ENCODE data around the gene PDHB.
"Not testable (repeated sequence)": the region's sequence is repeated elsewhere in the genome, so short reads cannot be mapped to it uniquely, and the experiment has no call there.

Gene PDHB

DNA sequence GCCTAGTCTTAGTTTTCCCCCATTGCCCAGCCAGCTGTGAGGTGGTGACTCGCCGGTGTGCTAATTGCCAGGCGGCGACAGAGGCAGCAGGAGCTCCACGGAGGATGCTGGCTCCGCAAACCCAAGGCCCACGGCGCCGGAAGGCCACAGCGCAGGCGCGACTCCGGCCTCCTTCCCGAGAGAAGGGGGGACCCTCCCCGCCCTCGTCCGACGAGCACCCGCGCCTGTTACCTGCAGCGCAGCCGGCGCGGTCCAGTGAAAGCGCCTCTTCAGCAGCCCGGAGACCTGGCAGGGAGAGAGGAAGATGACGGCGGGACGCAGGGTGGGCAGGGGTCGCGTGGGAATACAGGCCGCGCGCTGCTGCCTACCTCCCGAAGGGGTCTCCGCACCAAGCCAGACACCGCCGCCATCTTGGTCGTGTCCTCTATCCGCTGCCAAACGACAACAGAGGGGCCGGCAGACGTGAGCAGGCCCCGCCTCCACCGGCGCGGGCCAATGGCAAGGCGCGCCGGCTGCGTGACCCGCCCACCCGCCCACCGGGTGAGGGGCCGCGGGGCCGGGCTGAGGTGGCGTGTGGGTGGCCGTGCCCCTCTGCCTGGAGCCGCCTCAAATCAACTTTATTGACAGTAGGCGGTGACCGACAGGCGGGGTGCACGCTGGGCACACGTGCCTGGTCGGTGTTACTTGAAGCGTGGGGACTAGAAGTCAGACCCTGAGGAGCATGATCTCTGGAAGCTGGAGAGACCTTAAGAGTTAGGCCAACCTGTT lies at the start of gene PDHB:
TSS of gene PDHB (minus strand) at position 433 of the 768 bp plus-strand sequence. CDS start at position 410, 23 bp downstream.
- peak; percentile 84 for DNase-seq (ENCODE audit: low read depth)

GRCh38 chr3:58482917-58483636 lies 49.4 kb upstream of the PDHB start:
- DNase-seq (ENCODE audit: low read depth) = no peak

DNA sequence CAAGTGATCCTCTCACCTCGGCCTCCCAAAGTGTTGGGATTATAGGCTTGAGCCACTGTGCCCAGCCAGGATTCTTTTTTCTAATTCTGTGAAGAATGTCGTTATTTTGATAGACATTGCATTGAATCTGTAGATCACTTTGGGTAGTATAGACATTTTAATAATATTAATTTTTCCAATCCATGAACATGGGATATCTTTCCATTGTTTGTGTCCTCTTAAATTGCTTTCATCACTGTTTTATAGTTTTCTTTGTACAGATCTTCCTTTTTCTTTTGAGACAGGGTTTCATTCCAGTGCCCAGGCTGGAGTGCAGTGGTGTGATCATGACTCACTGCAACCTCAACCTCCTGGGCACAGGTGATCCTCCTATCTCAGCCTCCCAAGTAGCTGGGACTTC lies 46.7 kb upstream of the PDHB start:
- DNase-seq (ENCODE audit: low read depth) = no peak

- no peak for DNase-seq (ENCODE audit: low read depth)
Observed at GRCh38 chr3:58478781-58479180, 45.1 kb upstream of the PDHB start.

- DNase-seq (ENCODE audit: low read depth) = no peak
Observed at GRCh38 chr3:58474967-58475578, 41.4 kb upstream of the PDHB start.

- no peak for DNase-seq (ENCODE audit: low read depth)
Observed at GRCh38 chr3:58474348-58474911, 40.8 kb upstream of the PDHB start.

- no peak for DNase-seq (ENCODE audit: low read depth)
Observed at GRCh38 chr3:58473275-58473674, 39.6 kb upstream of the PDHB start.

DNA sequence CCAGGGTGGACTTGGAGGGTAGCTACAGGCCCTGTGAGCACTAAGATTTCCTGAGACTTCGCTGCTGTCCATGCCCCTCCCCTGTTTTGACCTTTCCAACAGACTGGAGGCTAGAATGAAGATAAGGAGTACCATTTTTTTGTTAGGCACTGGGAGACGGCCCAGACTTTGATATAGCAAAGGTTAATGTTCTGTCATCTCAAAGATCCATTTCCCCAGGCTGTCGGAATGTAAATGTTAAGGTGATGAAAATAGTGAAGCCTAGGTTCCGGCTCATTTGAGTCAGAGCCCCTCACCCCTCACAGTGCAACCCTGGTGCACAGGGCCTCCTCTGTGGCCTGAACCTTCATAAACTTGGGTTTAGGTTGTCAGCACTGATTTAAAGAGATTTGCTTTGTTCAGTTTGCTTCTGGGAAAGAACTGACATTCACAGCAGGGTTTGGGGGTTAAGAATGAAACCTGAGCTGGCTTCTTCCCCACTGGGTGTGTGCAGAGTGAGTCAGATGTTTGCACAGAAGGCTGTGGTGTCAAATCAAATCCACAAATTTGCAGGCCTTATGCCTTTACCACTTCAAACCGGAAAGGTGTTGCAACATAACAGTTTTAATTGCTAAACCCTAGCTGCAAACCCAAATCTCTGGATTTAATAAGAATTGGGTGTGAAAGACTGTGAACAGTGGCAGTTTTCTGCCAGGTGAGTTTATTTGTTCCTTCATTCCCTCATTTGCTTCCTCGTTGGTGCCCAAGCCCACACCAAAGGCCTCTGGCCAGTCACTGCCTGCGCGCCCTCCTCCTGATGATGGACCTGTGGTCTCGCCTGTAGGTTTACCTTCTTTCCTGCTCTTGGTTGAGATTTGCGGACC lies 37.6 kb upstream of the PDHB start:
- DNase-seq (ENCODE audit: low read depth) = peak; percentile 6

GRCh38 chr3:58470363-58471024 lies 36.9 kb upstream of the PDHB start:
- no peak for DNase-seq (ENCODE audit: low read depth)

- no peak for DNase-seq (ENCODE audit: low read depth)
Observed at GRCh38 chr3:58469096-58469495, 35.5 kb upstream of the PDHB start.

- DNase-seq (ENCODE audit: low read depth) = no peak
Observed at GRCh38 chr3:58466899-58467563, 33.4 kb upstream of the PDHB start.

DNA sequence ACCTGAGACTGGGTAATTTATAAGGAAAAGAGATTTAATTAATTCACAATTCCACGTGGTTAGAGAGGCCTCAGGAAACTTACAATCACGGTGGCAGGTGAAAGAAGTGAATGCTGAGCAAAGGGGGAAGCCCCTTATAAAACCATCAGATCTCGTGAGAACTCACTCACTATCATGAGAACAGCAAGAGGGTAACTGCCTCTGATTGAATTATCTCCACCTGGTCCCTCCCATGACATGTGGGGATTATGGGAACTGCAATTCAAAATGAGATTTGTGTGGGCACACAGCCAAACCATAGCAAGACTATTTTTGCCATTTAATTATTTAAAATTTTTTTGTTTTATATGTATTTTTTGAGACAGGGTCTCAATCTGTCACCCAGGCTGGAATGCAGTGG lies 31.2 kb upstream of the PDHB start:
- DNase-seq (ENCODE audit: low read depth) = no peak

- DNase-seq (ENCODE audit: low read depth) = no peak
Observed at GRCh38 chr3:58463942-58464271, 30.3 kb upstream of the PDHB start.

DNA sequence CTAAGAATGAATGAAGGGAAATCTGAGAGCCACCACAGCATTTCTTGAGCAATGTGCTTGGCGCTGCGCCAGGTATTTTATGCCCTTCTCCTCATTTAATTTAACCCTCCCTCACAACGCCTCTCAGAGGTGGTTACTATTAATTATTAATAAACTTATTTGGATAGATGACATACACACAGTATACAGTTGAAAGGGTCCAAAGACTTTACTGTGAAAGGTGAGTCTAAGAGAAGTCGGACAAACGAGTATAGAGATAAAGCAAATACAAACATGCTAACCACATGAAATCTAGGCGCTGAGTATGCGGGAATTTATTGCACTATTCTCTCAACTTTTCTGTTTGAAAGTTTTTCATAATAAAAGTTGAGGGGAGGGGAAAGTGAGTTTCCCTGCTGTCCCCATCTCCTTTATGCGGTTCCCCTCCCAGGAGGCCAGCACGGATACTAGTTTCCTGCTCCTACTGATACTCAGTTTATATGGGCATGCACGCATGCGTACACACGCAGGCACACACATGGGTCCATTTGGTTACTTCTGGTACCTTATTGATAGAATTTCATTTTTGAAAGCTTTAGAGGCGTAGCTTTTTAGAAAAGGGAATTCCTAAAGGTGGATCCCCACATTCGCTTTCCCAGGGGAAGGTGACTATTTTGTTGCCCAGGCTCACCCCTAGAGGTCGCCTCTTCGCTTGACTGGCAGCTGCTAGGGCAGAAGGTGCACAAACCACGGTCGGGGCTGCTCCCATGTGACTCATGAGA lies 29.7 kb upstream of the PDHB start:
- peak; percentile 60 for DNase-seq (ENCODE audit: low read depth)

GRCh38 chr3:58462829-58463180 lies 29.2 kb upstream of the PDHB start:
- no peak for DNase-seq (ENCODE audit: low read depth)

DNA sequence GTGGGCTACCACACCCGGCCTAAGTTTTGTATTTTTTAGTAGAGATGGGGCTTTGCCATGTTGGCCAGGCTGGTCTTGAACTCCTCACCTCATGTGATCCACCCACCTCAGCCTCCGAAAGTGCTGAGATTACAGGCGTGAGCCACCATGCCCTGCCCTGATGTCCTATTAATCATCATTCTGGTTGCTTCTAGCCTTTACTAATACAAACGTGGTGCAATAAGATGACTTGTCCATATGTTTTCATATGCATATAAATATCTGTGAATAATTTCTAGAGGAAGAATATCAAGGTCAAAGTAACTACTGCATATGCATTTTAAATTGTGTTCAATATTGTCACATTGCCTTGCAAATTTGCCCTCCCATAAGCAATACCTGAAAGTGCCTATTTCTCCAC lies 25.5 kb upstream of the PDHB start:
- no peak for DNase-seq (ENCODE audit: low read depth)

DNA sequence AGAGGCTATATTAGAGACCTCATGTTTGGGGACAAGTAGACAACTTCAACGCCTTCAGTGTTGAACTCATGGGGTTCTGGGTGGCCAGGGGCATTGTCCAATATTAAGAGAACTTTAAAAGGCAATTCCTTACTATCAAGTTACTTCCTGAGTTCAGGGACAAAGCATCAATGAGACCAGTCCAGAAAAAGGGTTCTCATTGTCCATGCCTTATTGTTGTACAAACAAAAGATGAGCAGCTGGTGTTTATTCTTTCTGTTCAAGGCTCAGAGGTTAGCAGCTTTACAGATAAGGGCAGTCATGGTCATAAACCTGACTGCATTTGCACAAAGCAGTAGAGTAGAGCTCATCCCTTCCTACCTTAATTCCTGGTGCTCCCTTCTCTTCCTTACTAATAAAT lies 18.5 kb upstream of the PDHB start:
- DNase-seq (ENCODE audit: low read depth) = no peak

DNA sequence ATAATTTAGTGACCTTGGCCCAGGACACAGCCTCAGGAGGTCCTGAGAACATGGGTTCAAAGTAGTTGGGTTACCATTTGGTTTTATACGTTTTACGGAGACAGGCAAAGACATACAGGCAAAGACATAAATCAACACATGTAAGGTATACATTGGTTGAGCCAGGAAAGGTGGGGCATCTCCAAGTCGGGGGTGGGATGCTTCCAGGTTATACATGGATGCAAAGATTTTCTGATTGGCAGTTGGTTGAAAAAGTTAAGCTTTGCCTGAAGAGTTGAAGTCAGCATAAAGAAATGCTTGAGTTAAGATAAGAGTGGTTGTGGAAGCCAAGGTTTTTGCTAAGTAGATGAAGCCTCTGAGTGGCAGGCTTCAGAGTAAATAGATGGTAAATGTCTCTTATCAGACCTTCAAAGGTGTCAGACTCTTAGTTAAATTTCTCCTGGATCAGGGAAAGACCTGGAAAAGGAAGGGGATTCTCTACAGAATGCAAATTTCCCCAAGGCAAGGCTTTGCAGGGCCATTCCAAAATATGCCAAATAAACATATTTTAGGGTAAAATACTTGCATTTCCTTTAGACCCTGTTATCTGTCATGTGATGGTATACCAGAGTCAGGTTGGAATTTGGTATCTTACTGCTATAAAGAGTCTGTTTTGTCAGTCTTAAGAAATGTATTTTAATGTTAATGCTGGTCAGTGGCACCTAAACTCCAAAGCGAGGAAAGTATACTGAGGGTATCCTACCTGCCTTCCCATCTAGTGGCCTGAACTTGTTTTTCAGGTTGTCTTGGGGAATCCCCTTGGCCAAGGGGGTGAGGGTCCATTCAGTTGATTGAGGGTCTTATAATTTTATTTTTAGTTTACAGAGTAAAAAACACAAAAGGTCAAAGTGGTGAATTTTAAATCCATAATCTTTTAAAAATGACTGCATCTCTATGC lies 8.2 kb upstream of the PDHB start:
- DNase-seq (ENCODE audit: low read depth) = no peak

DNA sequence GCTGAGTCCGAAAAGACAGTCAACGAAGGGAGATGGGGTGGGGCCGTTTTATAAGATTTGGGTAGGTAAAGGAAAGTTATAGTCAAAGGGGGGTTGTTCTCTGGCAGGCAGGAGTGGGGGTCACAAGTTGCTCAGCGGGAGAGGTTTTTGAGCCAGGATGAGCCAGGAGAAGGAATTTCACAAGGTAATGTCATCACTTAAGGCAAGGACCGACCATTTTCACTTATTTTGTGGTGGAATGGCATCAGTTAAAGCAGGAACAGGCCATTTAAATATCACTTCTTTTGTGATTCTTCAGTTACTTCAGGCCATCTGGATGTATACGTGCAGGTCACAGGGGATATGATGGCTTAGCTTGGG lies 7.3 kb upstream of the PDHB start:
- DNase-seq (ENCODE audit: low read depth) = not testable (repeated sequence)

Data from activated T-cell treated with anti-CD3 and anti-CD28 coated beads for 1 hour (primary cell).